Mesothelial cell of epicardium (in vitro differentiated cells): Measurements from ENCODE around the gene GREM2. TPM values are rescaled to one million over a fixed set of nuclear protein-coding genes. Genes with fewer than 3 reads are reported as not detected.

Experiments
- DNase-seq, 2 experiments: peaks; one replicate each; pipeline ENCODE4 v3.0.0; 2021; ENCODE audit warnings: low spot score in 2 of 2; ENCODE audit not compliant: unreplicated experiment in 2 of 2
- H3K27ac Mint-ChIP-seq: 2 replicates; pipeline ENCODE4 v1.8.0; 2021; ENCODE audit warnings: mixed read lengths
- H3K27me3 Mint-ChIP-seq: 2 replicates; pipeline ENCODE4 v1.8.0; 2021; ENCODE audit warnings: low read depth, mixed read lengths
- H3K36me3 Mint-ChIP-seq: 2 replicates; pipeline ENCODE4 v1.8.0; 2021; ENCODE audit warnings: mixed read lengths
- H3K4me1 Mint-ChIP-seq: 2 replicates; pipeline ENCODE4 v1.8.0; 2021; ENCODE audit warnings: mixed read lengths
- H3K4me3 Mint-ChIP-seq: 2 replicates; pipeline ENCODE4 v1.8.0; 2021; ENCODE audit warnings: mild to moderate bottlenecking, moderate library complexity, mixed read lengths
- H3K9me3 Mint-ChIP-seq: 2 replicates; pipeline ENCODE4 v1.8.0; 2021; ENCODE audit warnings: mixed read lengths
- total RNA-seq: library from RNA; stranded (reverse); gene quantifications from 3 replicates; pipeline ENCODE4 v1.2.1, GENCODE V29; 2021
- TF ChIP-seq, protein P1 (sequence below): fragments of 200-600 bp; sonication (generic); IDR thresholded peaks from one replicate; pipeline ENCODE4 v1.5.0; 2021; ENCODE audit warnings: antibody characterized with exemption; ENCODE audit not compliant: unreplicated experiment

Gene GREM2
- total RNA-seq, 1 donor from 2014 or later, result 0.16 TPM

GRCh38 chr1:240562111-240562590 is 49.8 kb downstream of the GREM2 start:
- no peak overlapping the region for H3K27ac Mint-ChIP-seq
- DNase-seq, result no peak
- no peaks in the 10 kb centered on the region for H3K36me3 Mint-ChIP-seq
- TF ChIP-seq, protein P1, sequence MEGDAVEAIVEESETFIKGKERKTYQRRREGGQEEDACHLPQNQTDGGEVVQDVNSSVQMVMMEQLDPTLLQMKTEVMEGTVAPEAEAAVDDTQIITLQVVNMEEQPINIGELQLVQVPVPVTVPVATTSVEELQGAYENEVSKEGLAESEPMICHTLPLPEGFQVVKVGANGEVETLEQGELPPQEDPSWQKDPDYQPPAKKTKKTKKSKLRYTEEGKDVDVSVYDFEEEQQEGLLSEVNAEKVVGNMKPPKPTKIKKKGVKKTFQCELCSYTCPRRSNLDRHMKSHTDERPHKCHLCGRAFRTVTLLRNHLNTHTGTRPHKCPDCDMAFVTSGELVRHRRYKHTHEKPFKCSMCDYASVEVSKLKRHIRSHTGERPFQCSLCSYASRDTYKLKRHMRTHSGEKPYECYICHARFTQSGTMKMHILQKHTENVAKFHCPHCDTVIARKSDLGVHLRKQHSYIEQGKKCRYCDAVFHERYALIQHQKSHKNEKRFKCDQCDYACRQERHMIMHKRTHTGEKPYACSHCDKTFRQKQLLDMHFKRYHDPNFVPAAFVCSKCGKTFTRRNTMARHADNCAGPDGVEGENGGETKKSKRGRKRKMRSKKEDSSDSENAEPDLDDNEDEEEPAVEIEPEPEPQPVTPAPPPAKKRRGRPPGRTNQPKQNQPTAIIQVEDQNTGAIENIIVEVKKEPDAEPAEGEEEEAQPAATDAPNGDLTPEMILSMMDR, result no peak
- H3K9me3 Mint-ChIP-seq, result peaks cover 16% of the 10 kb centered on the region
- no peaks in the 10 kb centered on the region for H3K27me3 Mint-ChIP-seq
- H3K4me1 Mint-ChIP-seq, result no peaks in the 10 kb centered on the region
- no peak overlapping the region for H3K4me3 Mint-ChIP-seq

DNA sequence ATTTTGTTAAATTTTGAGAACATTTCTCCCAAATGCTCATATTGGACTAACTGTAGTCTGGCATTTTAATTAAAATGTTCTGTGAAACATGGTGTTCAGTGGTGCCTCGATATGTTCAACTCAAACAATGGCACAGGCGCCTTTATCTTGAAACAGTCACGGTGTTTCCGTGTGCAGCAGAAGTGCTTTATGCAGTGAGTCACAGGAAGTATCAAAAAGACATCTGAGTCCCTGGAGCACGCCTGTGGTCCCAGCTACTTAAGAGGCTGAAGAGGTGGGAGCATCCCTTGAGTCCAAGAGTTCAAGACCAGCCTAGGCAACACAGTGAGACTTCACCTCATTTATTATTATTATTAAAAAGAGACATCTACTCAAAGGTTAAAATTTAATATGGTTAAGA is 52.2 kb downstream of the GREM2 start:
- Mint-ChIP-seq H3K4me3 (no peak overlapping the region), H3K27ac (no peak overlapping the region), H3K4me1 (peaks cover 12% of the 10 kb centered on the region)

DNA sequence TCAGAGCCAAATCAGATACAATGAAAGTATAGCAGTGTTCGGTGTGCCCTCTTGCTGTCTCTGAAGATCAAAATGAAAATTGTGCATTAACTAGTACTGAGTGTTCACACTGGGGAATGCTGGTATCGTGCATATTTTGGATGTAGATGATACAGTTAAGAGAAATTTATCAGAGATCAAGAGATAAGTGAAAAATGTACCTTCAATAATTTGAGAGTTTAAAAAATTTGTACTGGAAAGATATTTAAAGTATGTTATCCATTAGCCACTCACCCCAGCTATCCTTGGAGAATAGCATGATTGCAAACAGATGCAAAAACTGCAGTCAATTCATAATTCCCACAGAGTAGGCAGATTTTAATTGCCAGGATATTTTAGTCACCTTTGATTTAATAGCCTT is 56.4 kb downstream of the GREM2 start:
- H3K4me3 Mint-ChIP-seq, result no peak overlapping the region
- DNase-seq, result no peak
- H3K27me3 Mint-ChIP-seq, result no peaks in the 10 kb centered on the region
- H3K4me1 Mint-ChIP-seq, result peaks cover 12% of the 10 kb centered on the region
- H3K9me3 Mint-ChIP-seq, result peaks cover 6% of the 10 kb centered on the region
- no peaks in the 10 kb centered on the region for H3K36me3 Mint-ChIP-seq
- no peak overlapping the region for H3K27ac Mint-ChIP-seq
- TF ChIP-seq, protein P1, result no peak

More for the DNA sequence above, 52.2 kb downstream of the GREM2 start:
- H3K27me3 Mint-ChIP-seq, result no peaks in the 10 kb centered on the region
- DNase-seq, result no peak
- H3K36me3 Mint-ChIP-seq, result no peaks in the 10 kb centered on the region
- TF ChIP-seq, protein P1, result no peak
- peaks cover 6% of the 10 kb centered on the region for H3K9me3 Mint-ChIP-seq

GRCh38 chr1:240553351-240553750 is 58.6 kb downstream of the GREM2 start:
- DNase-seq, result no peak
- H3K4me3 Mint-ChIP-seq, result no peak overlapping the region
- peaks cover 7% of the 10 kb centered on the region for H3K27me3 Mint-ChIP-seq
- peaks cover 12% of the 10 kb centered on the region for H3K4me1 Mint-ChIP-seq
- H3K9me3 Mint-ChIP-seq, result peaks cover 6% of the 10 kb centered on the region
- TF ChIP-seq, protein P1, result no peak
- H3K27ac Mint-ChIP-seq, result no peak overlapping the region
- no peaks in the 10 kb centered on the region for H3K36me3 Mint-ChIP-seq

- no peak for DNase-seq
- H3K27ac Mint-ChIP-seq, result no peak overlapping the region
- H3K4me1 Mint-ChIP-seq, result no peaks in the 10 kb centered on the region
- H3K4me3 Mint-ChIP-seq, result no peak overlapping the region
- no peaks in the 10 kb centered on the region for H3K36me3 Mint-ChIP-seq
- peaks cover 25% of the 10 kb centered on the region for H3K27me3 Mint-ChIP-seq
- H3K9me3 Mint-ChIP-seq, result peaks cover 6% of the 10 kb centered on the region
- TF ChIP-seq, protein P1, result no peak
Measured at GRCh38 chr1:240539769-240540414, 72.1 kb downstream of the GREM2 start.
